HG02943 (cell line): ENCODE measurements around the gene ACOT13.
"Not testable (repeated sequence)": the region's sequence is repeated elsewhere in the genome, so short reads cannot be mapped to it uniquely, and the experiment has no call there.

ENCODE experiments used
- ATAC-seq: cut with Tn5 transposase; IDR thresholded peaks from one replicate; pipeline ENCODE4 v1.9.1; 2021; ENCODE audit warnings: mild to moderate bottlenecking, low read depth, moderate library complexity; ENCODE audit not compliant: unreplicated experiment

ACOT13 gene

DNA sequence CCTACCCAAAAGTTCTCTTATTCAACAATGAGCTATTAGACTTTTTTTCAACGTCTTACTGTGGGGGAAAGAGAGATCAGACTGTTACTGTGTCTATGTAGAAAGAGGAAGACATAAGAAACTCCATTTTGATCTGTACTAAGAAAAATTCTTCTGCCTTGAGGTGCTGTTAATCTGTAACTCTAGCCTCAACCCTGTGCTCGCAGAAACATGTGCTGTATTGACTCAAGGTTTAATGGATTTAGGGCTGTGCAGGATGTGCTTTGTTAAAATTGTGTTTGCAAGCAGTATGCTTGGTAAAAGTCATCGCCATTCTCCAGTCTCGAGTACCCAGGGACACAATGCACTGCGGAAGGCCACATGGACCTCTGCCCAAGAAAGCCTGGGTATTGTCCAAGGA lies 5.1 kb upstream of the ACOT13 start:
- not testable (repeated sequence) for ATAC-seq

DNA sequence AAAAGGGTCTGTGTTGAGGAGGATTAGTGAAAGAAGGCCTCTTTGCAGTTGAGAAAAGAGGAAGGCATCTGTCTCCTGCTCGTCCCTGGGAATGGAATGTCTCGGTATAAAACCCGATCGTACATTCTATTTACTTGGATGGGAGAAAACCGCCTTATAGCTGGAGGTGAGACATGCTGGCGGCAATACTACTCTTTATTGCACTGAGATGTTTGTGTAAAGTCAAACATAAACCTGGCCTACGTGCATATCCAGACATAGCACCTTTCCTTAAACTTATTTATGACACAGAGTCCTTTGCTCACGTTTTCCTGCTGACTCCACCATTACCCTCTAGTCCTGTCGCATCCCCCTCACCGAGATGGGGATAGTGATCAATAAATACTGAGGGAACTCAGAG lies 4.6 kb upstream of the ACOT13 start:
- ATAC-seq: no peak

DNA sequence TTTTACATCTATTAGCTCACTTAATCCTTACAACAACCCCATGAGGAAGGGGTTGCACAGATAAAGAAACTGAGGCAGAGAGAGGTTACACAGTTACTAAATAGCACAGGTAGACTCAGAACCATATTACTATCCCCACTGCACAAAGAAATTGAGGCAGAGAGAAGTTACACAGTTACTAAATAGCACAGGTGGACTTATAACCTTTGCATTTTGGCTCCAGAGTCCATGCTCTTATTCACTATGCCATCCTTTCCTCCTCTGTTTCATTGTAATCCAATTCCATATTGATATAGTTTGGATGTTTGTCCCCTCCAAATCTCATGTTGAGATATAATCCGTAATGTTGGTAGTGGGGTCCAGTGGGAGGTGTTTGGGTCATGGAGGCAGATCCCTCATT lies 3.7 kb upstream of the ACOT13 start:
- no peak for ATAC-seq

DNA sequence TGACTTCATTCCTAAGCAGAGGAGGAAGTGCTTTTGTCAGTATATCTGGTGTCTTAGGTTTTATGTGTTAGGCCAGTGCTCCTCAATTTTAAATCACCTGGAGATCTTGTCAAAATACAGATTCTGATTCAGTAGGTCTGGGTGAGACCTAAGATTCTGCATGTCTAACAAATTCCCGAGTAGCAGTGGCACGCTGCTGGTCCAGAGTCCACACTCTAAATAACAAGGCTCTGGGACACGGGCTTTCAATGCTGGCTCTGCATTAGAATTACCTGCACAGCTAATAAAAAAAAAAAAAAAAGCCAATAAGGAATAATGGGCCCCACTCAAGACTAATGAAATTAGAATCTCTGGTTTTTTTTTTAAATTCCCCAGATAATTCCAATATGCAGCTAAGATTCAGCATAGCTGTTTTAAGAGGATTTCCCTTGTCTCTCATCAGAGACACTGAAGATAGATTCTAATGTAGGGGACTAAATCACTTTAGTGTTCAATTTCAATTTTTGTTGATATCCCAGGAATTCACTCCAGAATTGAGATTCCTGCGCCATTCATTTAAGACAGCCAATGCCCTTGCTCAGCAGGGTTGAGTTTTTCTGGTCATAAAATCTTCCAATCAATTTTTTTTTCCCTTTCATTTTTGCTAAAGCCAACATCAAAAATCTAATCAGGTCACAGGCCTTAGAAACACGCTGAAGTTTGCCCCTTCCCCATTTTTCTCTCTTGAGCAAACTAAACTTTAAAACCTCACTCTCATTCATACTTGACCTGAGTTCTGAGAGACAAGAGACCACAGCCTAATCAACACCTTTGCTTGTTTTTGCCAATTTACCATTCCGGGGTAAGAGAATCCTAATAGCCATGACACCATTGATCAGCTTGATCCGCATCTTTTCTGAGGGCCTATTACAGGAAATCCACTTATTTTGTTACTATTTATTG lies 2.6 kb upstream of the ACOT13 start:
- ATAC-seq: no peak

DNA sequence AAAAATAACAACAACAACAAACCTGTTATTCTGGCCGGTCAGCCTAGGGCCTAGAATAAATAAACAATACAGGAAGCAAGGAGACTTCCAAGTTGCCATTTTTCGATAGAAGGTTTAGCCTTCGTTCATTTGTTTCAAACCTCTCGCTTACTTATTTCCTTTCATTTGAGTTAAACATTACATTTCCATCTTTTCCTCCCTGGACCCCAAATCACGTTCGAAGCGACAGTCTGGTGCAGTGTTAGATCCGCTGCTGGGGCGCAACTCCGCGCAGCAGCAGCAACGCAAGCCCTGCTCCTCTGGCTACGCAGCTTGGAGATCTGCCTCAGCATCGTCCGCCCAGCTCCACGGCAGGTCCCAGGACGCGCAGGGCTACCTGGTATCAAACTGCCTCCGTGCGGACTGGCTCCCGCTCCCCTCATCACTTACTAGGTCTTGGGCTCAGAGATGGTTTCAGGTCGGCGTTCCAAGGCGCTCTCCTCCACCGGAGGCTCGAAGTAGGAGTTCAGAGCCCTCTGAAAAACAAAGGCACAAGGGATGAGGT lies 708 bp upstream of the ACOT13 start:
- peak; percentile 32 for ATAC-seq

DNA sequence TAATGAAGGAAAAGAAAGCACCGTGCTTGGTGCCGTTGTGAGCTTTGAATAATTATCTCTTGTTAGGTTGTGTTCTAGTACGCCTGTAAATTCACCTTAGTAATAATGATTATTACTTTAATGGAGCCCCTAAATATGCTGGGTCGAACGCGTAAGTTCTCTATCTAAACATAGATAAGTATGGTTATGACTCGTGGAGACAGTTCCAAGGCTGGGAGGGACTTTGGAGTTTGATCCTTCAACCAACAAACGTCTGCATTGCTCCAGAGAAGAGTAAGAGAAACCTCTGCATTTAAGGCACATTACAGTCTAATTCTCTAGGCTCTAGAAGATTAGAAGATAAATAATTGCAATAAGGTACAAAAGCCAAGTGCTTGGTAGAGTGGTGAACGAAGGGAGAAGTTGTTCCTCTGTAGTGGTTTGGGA lies 514 bp downstream of the ACOT13 start:
- ATAC-seq: peak; percentile 7

DNA sequence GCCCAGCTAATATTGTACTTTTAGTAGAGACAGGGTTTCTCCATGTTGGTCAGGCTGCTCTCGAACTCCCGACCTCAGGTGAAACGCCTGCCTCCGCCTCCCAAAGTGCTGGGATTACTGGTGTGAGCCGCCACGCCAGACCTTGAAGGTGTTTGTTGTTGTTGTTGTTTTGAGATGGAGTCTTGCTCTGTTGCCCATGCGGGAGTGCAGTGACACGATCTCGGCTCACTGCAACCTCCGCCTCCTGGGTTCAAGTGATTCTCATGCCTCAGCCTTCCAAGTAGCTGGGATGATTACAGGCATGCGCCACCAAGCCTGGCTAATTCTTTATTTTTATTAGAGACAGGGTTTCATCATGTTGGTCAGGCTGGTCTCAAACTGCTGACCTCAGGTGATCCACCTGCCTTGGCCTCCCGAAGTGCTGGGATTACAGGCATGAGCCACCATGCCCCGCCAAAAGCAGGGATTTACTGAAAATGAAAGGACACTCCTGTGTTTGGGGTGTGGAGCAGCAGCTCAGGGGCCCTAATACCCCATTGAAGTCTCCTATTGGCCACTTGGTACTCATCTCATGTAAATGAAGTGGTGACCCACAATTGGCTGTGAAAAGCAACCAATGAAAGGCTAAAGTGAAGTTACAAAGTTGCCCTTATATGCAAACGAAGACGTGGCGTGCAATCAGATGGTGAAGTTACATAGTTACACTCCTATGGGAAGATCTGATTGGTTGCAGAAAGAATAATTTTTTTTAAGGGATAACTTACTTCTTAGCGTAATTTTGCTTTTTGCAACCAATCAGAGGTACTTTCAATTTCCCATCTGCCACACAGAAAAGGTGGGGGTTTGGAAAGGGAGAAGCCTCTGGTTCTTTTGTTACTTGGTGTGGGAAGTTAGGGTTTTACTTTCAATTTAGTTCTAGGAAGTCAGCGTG lies 1.5 kb downstream of the ACOT13 start:
- ATAC-seq: not testable (repeated sequence)

DNA sequence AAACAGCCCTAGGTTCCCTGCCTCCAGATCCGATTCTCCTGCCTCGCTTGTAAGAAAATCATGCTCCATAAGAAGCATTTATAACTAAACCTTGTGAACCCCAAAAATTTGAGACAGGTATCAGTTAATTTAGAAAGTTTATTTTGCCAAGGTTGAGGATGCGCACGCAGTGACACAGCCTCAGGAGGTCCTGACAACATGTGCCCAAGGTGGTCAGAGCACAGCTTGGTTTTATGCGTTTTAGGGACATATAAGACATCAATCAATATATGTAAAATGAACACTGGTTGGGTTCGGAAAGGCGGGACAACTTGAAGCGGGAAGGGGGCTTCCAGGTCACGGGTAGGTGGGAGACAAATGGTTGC lies 2.1 kb downstream of the ACOT13 start:
- ATAC-seq: no peak

DNA sequence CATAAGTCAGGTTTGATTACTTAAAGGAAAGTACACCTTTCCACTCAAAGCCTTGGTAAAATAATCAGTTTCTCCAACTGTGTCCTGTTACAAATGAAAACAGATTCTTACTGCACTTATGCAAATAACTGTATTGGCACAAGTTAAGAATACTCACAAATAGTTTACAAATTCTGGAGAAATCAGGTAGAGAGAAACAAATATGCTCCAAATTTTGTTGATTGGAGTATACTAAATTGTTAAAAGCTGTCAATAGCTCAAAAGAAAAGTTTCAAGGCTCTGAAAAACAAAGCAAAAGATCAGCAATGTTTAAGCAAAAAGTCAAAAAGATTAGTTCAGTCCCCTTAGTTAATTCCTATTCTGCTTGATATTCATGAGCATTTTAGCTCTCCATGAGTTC lies 3.6 kb downstream of the ACOT13 start:
- not testable (repeated sequence) for ATAC-seq

DNA sequence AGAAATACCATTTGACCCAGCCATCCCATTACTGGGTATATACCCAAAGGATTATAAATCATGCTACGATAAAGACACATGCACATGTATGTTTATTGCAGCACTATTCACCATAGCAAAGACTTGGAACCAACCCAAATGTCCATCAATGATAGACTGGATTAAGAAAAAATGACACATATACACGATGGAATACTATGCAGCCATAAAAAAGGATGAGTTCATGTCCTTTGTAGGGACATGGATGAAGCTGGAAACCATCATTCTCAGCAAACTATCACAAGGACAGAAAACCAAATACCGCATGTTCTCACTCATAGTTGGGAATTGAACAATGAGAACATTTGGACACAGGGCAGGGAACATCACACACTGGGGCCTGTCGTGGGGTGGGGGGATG lies 4.2 kb downstream of the ACOT13 start:
- not testable (repeated sequence) for ATAC-seq

DNA sequence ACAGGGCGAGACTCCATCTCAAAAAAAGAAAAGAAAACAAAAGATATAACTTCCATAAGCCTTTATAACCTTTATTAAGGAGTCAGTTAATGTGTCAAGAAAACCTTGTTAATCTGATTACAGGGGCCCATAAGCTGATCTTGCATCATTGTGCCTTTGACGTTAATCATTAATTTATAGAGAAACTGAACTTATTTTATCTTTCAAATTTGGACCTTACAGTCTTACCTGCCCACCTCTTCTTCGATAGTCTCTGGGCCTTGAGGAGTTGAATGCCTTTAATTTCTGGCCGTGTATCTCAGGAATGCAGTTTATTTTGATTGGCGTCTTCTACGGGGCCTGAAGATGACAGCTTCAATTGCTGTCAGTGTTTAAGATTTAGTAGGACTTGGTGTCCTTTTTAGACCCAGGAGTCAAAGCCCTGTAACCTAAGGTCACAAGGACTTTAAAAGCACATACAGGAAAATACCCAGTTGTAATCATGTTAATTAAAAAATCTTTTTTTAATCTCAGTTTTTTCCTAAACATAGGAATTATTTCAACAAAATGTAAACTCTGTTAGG lies 5.8 kb downstream of the ACOT13 start:
- ATAC-seq: no peak

DNA sequence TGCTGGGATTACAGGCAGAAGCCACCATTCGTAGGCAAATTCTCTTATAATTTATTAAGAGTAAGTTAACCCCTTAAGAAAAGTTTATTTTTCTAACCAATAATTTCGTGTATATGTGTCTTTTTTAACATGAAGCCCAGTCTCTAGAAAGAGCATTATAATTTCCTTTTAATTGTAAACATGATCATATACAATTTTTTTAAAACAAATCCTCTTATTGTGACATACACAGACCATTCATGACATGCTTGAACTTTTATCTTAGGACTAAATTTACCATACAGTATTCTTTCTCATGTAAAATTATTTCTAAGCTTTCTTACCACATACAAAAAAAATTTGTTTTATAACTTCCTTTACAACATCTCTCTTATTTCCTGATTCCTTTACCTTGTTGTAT lies 6.7 kb downstream of the ACOT13 start:
- no peak for ATAC-seq

DNA sequence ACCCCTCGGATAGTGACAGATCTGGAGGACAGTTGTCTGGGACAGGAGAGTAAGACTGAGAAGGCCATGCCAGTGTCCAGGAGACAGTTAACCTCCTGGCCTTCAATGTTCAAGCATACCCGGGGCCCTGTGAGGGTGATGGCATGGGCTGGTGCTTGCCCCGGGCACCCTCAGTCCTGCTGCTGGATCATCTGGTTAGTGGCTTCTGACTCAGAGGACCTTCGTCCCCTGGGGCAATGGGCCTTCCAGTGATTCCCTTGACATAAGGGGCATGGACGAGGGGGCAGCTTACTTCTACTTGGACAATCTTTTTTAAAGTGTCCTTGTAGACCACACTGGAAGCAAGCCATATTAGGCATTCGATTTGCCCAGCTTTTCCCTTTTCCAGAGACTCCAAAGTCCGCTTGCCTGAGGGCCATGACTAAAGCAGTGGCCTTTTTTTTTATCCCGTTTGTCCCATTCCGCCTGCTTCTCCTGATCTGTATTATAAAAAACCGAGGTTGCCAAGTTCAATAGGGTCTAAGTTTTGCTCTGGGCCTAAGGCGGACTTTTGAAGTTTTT lies 12.0 kb downstream of the ACOT13 start:
- ATAC-seq: not testable (repeated sequence)

DNA sequence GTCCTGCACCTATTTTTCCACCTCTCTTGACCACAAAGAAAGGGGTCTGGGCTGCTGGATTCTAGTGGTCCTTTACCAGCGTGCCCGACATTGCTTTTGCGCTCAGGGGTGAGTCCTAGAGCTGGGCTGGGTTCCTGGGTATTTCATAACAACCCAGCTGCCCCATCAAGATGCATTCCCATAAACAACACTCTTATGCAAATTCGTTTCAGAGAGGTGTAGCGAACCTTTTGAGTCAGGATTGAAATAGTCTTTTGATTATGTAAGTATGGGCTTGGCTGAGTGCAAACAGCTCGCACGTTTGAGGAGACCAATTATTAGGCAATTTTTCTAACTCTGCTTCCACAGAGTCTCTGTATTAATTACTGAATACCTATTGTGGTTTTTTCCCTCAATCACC lies 13.7 kb downstream of the ACOT13 start:
- ATAC-seq: no peak

DNA sequence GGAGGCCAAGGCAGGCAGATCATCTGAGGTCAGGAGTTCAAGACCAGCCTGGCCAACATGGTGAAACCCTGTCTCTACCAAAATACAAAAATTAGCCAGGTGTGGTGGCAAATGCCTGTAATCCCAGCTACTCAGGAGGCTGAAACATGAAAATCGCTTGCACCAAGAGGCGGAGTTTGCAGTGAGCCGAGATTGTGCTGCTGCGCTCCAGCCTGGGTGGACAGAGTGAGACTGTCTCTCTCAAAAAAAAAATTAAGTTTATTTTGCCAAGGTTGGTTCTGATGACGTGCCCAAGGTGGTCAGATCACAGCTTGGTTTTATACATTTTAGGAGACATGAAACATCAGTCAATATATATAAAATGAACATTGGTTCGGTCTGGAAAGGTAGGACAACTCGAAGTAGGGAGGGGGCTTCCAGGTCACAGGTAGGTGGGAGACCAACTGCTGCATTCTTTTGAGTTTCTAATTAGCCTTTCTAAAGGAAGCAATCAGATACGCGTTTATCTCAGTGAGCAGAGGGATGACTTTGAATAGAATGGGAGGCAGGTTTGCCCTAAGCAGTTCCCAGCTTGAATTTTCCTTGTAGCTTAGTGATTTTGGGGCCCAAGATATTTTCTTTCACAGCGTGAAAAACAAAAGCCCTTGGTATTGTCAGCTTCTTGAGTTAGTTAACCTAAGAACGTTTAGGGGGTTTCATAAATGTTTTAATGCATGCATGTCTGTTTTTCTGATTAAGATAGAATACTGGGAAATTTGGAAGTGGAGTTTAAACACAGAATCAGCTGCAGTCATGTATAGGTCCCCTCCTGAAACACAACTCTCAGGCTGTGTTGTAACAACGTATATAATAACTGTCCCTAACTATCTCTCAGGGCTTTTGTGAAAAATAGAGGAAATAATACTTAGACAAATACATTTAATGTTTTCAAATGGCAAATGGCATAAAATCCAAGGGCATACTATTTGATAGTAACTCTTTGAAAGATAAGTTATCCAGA lies 16.7 kb downstream of the ACOT13 start:
- no peak for ATAC-seq

DNA sequence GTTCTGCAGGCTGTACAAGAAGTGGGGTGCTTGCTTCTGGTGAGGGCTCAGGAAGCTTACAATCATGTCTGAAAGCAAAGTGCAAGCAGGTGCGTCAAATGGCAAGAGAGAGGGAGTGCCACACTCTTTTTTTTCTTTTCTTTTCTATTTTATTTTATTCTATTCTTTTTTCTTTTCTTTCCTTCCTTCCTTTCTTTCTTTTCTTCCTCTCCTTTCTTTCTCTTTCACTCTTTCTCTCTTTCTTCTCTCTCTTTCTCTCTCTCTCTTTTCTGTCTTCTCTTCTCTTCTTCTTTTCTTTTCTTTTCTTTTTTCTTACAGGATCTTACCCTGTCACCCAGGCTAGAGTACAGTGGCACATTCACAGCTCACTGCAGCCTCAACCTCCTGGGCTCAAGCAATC lies 19.5 kb downstream of the ACOT13 start:
- no peak for ATAC-seq

DNA sequence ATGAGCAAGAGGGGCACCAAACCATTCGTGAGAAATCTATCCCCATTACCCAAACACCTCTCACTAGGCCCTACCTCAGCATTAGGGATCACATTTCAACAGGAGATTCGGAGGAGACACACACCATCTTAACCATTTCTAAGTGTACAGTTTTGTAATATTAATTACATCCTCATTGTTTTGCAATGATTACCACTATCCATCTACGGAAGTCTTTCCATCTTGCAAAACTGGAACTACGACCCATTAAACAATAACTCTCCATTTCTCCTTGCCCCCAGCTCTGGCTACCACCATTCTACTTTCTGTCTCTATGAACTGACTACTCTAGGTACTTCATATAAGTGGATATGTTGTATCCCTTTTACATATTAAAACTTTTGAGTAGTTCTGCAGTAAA lies 20.1 kb downstream of the ACOT13 start:
- ATAC-seq: no peak

DNA sequence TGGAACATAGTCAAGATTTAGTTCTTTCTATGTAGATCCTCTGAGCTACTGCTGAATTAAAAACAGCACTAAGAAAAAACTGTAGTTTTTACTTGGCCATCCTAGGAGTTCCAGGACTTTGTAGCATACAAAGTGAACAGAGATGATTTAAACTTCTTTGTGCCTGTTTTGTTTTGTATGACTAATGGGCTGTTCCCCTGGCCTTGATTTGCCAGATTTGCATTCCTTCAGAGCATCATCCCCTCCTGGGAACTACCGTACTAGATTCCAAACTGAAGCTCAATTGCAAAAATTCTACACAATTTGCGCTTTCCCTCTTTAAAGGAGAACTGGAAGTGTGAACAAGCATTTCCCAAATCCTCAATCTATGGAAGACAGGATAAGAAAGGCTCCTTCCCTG lies 23.1 kb downstream of the ACOT13 start:
- no peak for ATAC-seq

DNA sequence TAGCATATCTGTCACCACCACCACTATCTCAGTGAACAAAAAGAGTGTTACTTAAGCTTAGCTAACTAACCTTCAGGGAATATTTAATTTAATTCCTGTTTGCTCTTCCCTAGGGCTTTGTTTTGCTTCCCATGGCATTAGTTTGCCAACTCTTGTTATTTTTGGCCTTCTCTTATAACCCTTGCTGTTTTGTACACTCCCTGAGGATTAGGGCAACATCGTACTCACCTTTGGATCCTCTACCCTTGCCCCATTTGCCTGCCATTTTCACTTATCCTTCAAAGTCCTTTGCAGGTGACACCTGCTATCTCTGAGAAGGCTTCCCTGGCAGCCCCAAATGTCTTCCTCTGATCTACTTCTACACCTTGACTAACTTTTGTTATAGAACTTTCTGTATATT lies 23.7 kb downstream of the ACOT13 start:
- ATAC-seq: no peak
